Measurements from ENCODE around the gene SMAD4. TPM values are rescaled to one million over a fixed set of nuclear protein-coding genes. Genes with fewer than 3 reads are reported as not detected.

The SMAD4 gene
- total RNA-seq, 1 experiment from 2014 or later, result 60.7 TPM

DNA sequence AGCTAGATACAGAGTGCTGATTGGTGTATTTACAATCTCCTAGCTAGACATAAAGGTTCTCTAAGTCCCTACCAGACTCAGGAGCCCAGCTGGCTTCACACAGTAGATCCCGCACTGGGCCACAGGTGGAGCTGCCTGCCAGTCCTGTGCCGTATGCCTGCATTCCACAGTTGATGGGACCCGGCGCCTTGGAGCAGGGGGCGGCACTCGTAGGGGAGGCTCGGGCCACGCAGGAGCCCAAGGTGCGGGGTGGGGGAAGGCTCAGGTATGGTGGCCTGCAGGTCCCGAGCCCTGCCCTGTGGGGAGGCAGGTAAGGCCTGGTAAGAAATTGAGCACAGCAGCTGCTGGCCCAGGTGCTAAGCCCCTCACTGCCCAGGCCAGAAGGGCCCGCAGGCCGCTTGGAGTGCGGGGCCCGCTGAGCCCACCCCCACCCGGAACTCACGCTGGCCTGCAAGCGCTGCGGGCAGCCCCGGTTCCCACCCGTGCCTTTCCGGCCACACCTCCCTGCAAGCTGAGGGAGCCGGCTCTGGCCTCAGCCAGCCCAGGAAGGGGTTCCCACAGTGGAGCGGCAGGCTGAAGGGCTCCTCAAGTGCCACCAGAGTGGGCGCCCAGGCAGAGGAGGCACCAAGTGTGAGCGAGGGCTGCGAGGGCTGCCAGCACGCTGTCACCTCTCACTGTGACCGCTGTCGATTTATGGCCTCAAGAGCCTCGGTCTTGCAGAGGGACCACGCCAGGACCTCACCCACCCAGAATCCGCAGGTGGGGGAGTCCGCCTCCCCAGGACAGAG is 91.0 kb downstream of the SMAD4 start:
- Histone ChIP-seq H3K9me2 (ENCODE audit: insufficient read depth) (no peaks in the 10 kb centered on the region), H3K4me3 (no peak overlapping the region), H3K4me1 (replicated peaks; ENCODE audit: insufficient read depth) (no peaks in the 10 kb centered on the region), H3K27ac (no peak overlapping the region), H3K79me2 (ENCODE audit: low read depth) (no peaks in the 10 kb centered on the region), H3K36me3 (ENCODE audit: low read depth) (no peaks in the 10 kb centered on the region), H3K27me3 (ENCODE audit: insufficient read depth, low read depth) (no peaks in the 10 kb centered on the region), H3F3A (ENCODE audit: insufficient read depth, low read depth) (no peaks in the 10 kb centered on the region), H2AFZ (no peak overlapping the region), H3K4me2 (no peak overlapping the region), H3K9me3 (ENCODE audit: insufficient read depth, low read depth) (no peaks in the 10 kb centered on the region), H4K20me1 (ENCODE audit: insufficient read depth) (no peaks in the 10 kb centered on the region)
- POLR2A ChIA-PET (ENCODE audit: unreplicated experiment), result no interaction called here
- no peak for TF ChIP-seq EZH2 (IDR thresholded peaks at IDR 0.05; ENCODE audit: low read depth)
- TF ChIP-seq, protein P1, sequence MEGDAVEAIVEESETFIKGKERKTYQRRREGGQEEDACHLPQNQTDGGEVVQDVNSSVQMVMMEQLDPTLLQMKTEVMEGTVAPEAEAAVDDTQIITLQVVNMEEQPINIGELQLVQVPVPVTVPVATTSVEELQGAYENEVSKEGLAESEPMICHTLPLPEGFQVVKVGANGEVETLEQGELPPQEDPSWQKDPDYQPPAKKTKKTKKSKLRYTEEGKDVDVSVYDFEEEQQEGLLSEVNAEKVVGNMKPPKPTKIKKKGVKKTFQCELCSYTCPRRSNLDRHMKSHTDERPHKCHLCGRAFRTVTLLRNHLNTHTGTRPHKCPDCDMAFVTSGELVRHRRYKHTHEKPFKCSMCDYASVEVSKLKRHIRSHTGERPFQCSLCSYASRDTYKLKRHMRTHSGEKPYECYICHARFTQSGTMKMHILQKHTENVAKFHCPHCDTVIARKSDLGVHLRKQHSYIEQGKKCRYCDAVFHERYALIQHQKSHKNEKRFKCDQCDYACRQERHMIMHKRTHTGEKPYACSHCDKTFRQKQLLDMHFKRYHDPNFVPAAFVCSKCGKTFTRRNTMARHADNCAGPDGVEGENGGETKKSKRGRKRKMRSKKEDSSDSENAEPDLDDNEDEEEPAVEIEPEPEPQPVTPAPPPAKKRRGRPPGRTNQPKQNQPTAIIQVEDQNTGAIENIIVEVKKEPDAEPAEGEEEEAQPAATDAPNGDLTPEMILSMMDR (conservative IDR thresholded peaks at IDR 0.05), result no peak
- CTCF ChIA-PET, result no interaction called here
- intact Hi-C loops (cut with micrococcal nuclease; ENCODE audit: unreplicated experiment), result no loop called here
- DNase-seq, result no peak
- no TSS peak for BruUV-seq (replicated peaks)

DNA sequence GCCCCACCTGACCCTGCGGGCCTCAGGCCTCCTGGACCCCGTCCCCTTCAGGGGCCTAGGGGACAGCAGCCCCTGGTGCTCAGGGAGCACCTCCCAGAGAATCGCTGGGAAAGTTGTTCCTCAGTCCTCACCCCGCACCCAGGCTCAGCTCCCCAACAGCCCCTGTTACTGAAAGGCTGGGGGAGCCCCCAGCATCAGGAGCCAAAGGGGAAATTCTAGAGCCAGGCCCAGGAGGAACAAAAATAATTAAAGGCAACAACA is 91.5 kb downstream of the SMAD4 start:
- TF ChIP-seq, protein P1 (conservative IDR thresholded peaks at IDR 0.05), result no peak
- no peak for TF ChIP-seq EZH2 (IDR thresholded peaks at IDR 0.05; ENCODE audit: low read depth)
- Histone ChIP-seq H3K4me3 (no peak overlapping the region), H3K4me2 (no peak overlapping the region), H4K20me1 (ENCODE audit: insufficient read depth) (no peaks in the 10 kb centered on the region), H3K79me2 (ENCODE audit: low read depth) (no peaks in the 10 kb centered on the region), H3K27ac (no peak overlapping the region), H3K4me1 (replicated peaks; ENCODE audit: insufficient read depth) (no peaks in the 10 kb centered on the region), H3K9me2 (ENCODE audit: insufficient read depth) (no peaks in the 10 kb centered on the region), H3K9me3 (ENCODE audit: insufficient read depth, low read depth) (no peaks in the 10 kb centered on the region), H3K27me3 (ENCODE audit: insufficient read depth, low read depth) (no peaks in the 10 kb centered on the region), H3K36me3 (ENCODE audit: low read depth) (no peaks in the 10 kb centered on the region), H3F3A (ENCODE audit: insufficient read depth, low read depth) (no peaks in the 10 kb centered on the region), H2AFZ (no peak overlapping the region)
- CTCF ChIA-PET, result no interaction called here
- POLR2A ChIA-PET (ENCODE audit: unreplicated experiment), result no interaction called here
- BruUV-seq (replicated peaks), result no TSS peak
- intact Hi-C loops (cut with micrococcal nuclease; ENCODE audit: unreplicated experiment), result no loop called here
- DNase-seq, result no peak

DNA sequence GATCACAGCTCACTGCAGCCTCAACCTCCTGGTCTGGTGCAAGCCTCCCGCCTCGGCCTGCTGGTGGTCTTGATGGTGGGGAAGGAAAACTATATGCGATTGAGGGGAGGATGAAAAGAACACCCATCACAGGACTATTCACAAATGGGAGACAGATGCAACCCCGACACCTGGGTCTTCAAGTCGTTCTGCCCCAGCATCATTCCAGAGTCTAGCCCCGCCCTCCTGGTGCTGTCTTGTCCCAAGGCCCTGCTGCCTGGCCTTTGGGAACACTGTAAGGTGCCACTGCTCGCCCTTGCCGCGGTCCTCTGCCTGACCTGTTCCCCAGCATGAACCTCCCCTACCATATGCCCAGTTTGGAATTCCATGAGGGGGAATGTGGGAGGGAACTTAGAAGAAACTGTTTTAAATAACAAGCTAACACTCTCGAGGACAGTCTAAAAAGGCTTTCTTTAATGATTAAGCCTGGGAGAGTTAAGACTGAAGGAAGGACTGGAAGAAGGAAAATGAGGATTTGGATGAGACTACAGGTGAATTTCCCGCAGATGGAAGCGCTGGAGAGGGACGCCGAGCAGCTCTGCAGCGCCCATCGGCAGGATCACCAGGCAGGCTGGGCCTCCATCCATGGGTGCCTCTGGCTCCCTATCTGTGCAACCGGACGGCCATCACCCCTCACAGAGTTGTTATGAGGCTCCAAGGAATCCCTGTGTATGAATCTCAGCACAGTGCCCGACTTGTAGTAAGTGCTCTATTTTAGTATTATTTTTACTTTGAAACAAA is 92.4 kb downstream of the SMAD4 start:
- no peak overlapping the region for H3K27ac ChIP-seq
- ChIA-PET POLR2A (ENCODE audit: unreplicated experiment) (no interaction called here), CTCF (no interaction called here)
- no peaks in the 10 kb centered on the region for H3K9me2 ChIP-seq (ENCODE audit: insufficient read depth)
- BruUV-seq (replicated peaks), result no TSS peak
- no peaks in the 10 kb centered on the region for H3K9me3 ChIP-seq (ENCODE audit: insufficient read depth, low read depth)
- intact Hi-C loops (cut with micrococcal nuclease; ENCODE audit: unreplicated experiment), result no loop called here
- H3K4me2 ChIP-seq, result no peak overlapping the region
- H3K4me1 ChIP-seq (replicated peaks; ENCODE audit: insufficient read depth), result no peaks in the 10 kb centered on the region
- TF ChIP-seq EZH2 (IDR thresholded peaks at IDR 0.05; ENCODE audit: low read depth), result no peak
- TF ChIP-seq, protein P1 (conservative IDR thresholded peaks at IDR 0.05), result no peak
- no peaks in the 10 kb centered on the region for H3K36me3 ChIP-seq (ENCODE audit: low read depth)
- H3F3A ChIP-seq (ENCODE audit: insufficient read depth, low read depth), result no peaks in the 10 kb centered on the region
- no peaks in the 10 kb centered on the region for H3K27me3 ChIP-seq (ENCODE audit: insufficient read depth, low read depth)
- H3K4me3 ChIP-seq, result no peak overlapping the region
- no peaks in the 10 kb centered on the region for H4K20me1 ChIP-seq (ENCODE audit: insufficient read depth)
- H3K79me2 ChIP-seq (ENCODE audit: low read depth), result no peaks in the 10 kb centered on the region
- no peak for DNase-seq
- H2AFZ ChIP-seq, result no peak overlapping the region
